ENCODE data around the gene GOLGA1. TPM values are rescaled to one million over a fixed set of nuclear protein-coding genes. Genes with fewer than 3 reads are reported as not detected.

The GOLGA1 gene
- total RNA-seq, 1 experiment from 2014 or later: 18.9 TPM

DNA sequence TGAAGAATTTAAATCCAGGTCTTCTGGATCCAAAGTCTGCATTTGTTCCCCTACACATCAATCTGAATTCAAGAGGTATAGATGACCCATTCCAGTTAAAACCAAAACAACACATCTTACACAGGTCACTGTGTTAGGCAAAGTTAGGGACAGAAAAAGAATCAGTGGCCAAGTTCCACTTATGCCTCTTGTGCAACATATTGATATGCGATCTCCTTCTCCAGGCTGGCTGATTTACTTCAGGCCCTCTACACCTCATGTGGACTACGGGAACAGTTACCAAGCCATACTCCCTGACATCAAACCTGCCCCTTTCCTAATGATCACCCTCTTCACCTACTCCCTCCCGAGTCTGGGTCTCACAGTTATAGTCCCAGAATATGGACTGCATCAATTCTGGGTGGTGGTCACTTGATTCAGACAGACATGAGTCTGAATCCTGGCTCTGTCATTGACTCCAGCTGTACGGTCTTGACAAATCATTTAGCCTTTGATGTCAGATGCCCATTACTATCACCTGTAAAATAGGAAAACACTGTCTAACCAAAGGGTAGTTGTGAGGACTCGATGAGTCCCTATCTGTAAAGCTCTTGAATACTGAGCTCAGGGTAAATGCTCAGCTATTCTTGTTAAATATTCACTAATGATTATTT, 26.0 kb downstream of the GOLGA1 start:
- Histone ChIP-seq H3K4me1 (no peaks in the 10 kb centered on the region), H3K9me3 (no peaks in the 10 kb centered on the region), H3K27me3 (replicated peaks; ENCODE audit: control insufficient read depth, insufficient read depth, low read length) (no peaks in the 10 kb centered on the region), H3K4me3 (ENCODE audit: low read depth, low read length) (no peak overlapping the region), H3K36me3 (ENCODE audit: control insufficient read depth, insufficient read depth, low read length) (no peaks in the 10 kb centered on the region)
- intact Hi-C loops (cut with micrococcal nuclease; ENCODE audit: unreplicated experiment): no loop called here
- Mint-ChIP-seq H3K9me3 (ENCODE audit: unreplicated experiment) (no peaks in the 10 kb centered on the region), H3K4me1 (ENCODE audit: low read depth, unreplicated experiment) (no peaks in the 10 kb centered on the region), H3K36me3 (ENCODE audit: insufficient read depth, unreplicated experiment) (peaks cover 6% of the 10 kb centered on the region), H3K27me3 (ENCODE audit: insufficient read depth, unreplicated experiment) (no peaks in the 10 kb centered on the region), H3K4me3 (ENCODE audit: unreplicated experiment) (no peak overlapping the region), H3K27ac (ENCODE audit: unreplicated experiment) (no peak overlapping the region)
- BruUV-seq (replicated peaks): no TSS peak
- POLR2A ChIA-PET: no interaction called here
- TF ChIP-seq, protein P1, sequence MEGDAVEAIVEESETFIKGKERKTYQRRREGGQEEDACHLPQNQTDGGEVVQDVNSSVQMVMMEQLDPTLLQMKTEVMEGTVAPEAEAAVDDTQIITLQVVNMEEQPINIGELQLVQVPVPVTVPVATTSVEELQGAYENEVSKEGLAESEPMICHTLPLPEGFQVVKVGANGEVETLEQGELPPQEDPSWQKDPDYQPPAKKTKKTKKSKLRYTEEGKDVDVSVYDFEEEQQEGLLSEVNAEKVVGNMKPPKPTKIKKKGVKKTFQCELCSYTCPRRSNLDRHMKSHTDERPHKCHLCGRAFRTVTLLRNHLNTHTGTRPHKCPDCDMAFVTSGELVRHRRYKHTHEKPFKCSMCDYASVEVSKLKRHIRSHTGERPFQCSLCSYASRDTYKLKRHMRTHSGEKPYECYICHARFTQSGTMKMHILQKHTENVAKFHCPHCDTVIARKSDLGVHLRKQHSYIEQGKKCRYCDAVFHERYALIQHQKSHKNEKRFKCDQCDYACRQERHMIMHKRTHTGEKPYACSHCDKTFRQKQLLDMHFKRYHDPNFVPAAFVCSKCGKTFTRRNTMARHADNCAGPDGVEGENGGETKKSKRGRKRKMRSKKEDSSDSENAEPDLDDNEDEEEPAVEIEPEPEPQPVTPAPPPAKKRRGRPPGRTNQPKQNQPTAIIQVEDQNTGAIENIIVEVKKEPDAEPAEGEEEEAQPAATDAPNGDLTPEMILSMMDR (IDR thresholded peaks at IDR 0.05; ENCODE audit: insufficient read depth in 1 of 2, low read depth in 1 of 2, low read length in 1 of 2, severe bottlenecking in 1 of 2, unreplicated experiment in 1 of 2): no peak
- CTCF ChIA-PET: no interaction called here
- no peak for DNase-seq

DNA sequence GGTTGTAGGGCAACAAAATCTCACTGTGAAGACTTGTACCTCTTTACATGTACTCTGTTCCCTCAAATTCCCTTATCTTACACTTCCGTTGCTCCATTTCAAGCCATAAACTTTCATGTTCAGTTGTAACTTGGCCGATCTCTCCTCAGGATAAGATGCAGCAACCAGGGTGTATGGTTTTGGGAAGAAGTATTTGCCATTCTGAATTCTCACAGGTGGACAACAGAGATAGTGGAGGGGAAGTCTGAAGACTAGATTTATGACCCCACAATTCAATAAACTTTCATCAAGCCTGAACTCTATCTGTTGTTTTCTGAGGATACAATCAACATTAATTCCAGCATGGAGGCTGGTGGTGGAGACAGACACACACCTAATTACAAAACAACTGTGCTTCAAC, 27.5 kb downstream of the GOLGA1 start:
- Histone ChIP-seq H3K27me3 (replicated peaks; ENCODE audit: control insufficient read depth, insufficient read depth, low read length) (no peaks in the 10 kb centered on the region), H3K9me3 (no peaks in the 10 kb centered on the region), H3K4me3 (ENCODE audit: low read depth, low read length) (no peak overlapping the region), H3K36me3 (ENCODE audit: control insufficient read depth, insufficient read depth, low read length) (no peaks in the 10 kb centered on the region), H3K4me1 (no peaks in the 10 kb centered on the region)
- no TSS peak for BruUV-seq (replicated peaks)
- Mint-ChIP-seq H3K4me3 (ENCODE audit: unreplicated experiment) (no peak overlapping the region), H3K27me3 (ENCODE audit: insufficient read depth, unreplicated experiment) (no peaks in the 10 kb centered on the region), H3K27ac (ENCODE audit: unreplicated experiment) (no peak overlapping the region), H3K36me3 (ENCODE audit: insufficient read depth, unreplicated experiment) (no peaks in the 10 kb centered on the region), H3K9me3 (ENCODE audit: unreplicated experiment) (no peaks in the 10 kb centered on the region), H3K4me1 (ENCODE audit: low read depth, unreplicated experiment) (no peaks in the 10 kb centered on the region)
- no peak for DNase-seq
- intact Hi-C loops (cut with micrococcal nuclease; ENCODE audit: unreplicated experiment): no loop called here
- ChIA-PET POLR2A (no interaction called here), CTCF (no interaction called here)
- TF ChIP-seq, protein P1 (IDR thresholded peaks at IDR 0.05; ENCODE audit: insufficient read depth in 1 of 2, low read depth in 1 of 2, low read length in 1 of 2, severe bottlenecking in 1 of 2, unreplicated experiment in 1 of 2): no peak

DNA sequence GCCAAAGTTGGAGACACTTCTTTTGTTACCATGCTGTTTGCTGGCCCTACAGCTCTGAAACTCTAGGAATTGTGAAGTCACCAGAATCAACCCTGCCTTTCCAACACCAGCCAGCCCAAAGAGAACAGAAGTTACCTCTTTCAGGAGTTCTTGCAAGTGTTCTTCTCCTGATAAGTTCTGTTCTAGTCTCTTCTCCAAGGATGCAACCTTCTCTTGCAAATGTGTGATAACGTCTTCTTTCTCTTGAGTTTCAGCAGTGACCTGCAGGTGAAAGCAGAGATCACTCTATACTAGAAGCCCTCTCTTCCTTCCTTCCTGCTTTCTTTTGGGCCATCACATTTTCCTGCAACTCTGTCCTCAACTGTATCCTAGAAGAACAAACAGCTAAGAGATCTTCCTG, 29.1 kb downstream of the GOLGA1 start:
- H3K9me3 ChIP-seq: no peaks in the 10 kb centered on the region
- no peaks in the 10 kb centered on the region for H3K9me3 Mint-ChIP-seq (ENCODE audit: unreplicated experiment)
- DNase-seq: no peak
- TF ChIP-seq, protein P1 (IDR thresholded peaks at IDR 0.05; ENCODE audit: insufficient read depth in 1 of 2, low read depth in 1 of 2, low read length in 1 of 2, severe bottlenecking in 1 of 2, unreplicated experiment in 1 of 2): no peak
- ChIA-PET CTCF (no interaction called here), POLR2A (no interaction called here)
- no peak overlapping the region for H3K4me3 ChIP-seq (ENCODE audit: low read depth, low read length)
- no peaks in the 10 kb centered on the region; the same call in 1 of the 2 replicates for H3K36me3 ChIP-seq (ENCODE audit: control insufficient read depth, insufficient read depth, low read length)
- no peak overlapping the region for H3K4me3 Mint-ChIP-seq (ENCODE audit: unreplicated experiment)
- no peaks in the 10 kb centered on the region for H3K27me3 Mint-ChIP-seq (ENCODE audit: insufficient read depth, unreplicated experiment)
- intact Hi-C loops (cut with micrococcal nuclease; ENCODE audit: unreplicated experiment): no loop called here
- H3K27ac Mint-ChIP-seq (ENCODE audit: unreplicated experiment): no peak overlapping the region
- BruUV-seq (replicated peaks): no TSS peak
- no peaks in the 10 kb centered on the region for H3K4me1 ChIP-seq
- H3K4me1 Mint-ChIP-seq (ENCODE audit: low read depth, unreplicated experiment): peaks cover 9% of the 10 kb centered on the region
- H3K36me3 Mint-ChIP-seq (ENCODE audit: insufficient read depth, unreplicated experiment): peaks cover 5% of the 10 kb centered on the region
- no peaks in the 10 kb centered on the region for H3K27me3 ChIP-seq (replicated peaks; ENCODE audit: control insufficient read depth, insufficient read depth, low read length)

Data from Caco-2 (cell line).